Measurements from ENCODE around the gene PIM2. TPM values are rescaled to one million over a fixed set of nuclear protein-coding genes. Genes with fewer than 3 reads are reported as not detected.

PIM2 gene
- total and polyA plus RNA-seq, 2 of the 13 experiments (the other 11 are each of a cell fraction or from before 2014, with no cell fraction given) = 14.4 to 15.8 TPM

DNA sequence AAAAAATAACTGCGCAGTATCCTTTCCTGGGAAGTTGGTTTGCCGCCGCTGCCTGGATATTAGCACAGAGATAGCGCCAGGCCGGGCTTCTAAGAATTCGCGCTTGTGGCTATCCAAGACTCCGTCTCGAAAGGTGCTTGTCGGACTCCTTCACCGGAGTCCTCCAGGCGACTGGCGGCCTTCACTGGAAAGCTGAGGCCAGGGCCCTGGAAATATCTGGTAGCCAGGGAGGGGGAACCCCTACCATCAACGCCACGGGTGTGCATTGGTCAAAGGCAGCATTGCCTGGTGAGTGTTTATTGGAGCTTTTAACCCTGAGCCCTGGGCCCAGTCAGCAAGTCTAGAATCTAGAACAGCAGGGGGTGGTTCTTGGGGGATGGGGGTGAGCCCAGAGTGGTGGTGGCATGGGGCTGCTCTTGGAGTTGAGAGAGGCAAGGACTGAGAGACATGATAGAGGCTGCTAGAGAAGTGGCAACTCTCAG lies 577 bp upstream of the PIM2 start:
- ATAC-seq = peak; percentile 47
- in situ Hi-C loops (cut with HindIII; ENCODE audit: extremely low pct_ligation_motif_present, low pct_unique_long_range_greater_than_20kb) = no loop called here

GRCh38 chrX:48918301-48918642 lies 552 bp downstream of the PIM2 start:
- BruUV-seq (replicated peaks) = no TSS peak
- Histone ChIP-seq H3K9ac (ENCODE audit: insufficient read depth, low read depth, low read length) (peak overlapping the region; percentile 76), H3K27me3 (ENCODE audit: control insufficient read depth in 1 of 2, insufficient read depth in 2 of 2, low read length in 2 of 2) (no peaks in the 10 kb centered on the region), H3K27ac (ENCODE audit: extremely low read length, insufficient read depth, low read length) (peak overlapping the region; percentile 68), H3K4me2 (ENCODE audit: low read depth, low read length) (peak overlapping the region; percentile 83), H3K4me3 (replicated peaks in 1 of 3; ENCODE audit: insufficient read depth in 1 of 3, low read depth in 2 of 3, low read length in 3 of 3) (peak overlapping the region; percentile 60 to 85 (median 75); a peak in 5 of 6 replicates), H3K79me2 (ENCODE audit: insufficient read depth, low read length) (peaks cover 13% of the 10 kb centered on the region), H3K4me1 (ENCODE audit: insufficient read depth, low read length) (peaks cover 31% of the 10 kb centered on the region), H4K20me1 (ENCODE audit: insufficient read depth, low read length) (no peaks in the 10 kb centered on the region), H3K9me3 (ENCODE audit: low read length) (no peaks in the 10 kb centered on the region), H3K36me3 (replicated peaks in 1 of 2; ENCODE audit: control insufficient read depth in 1 of 2, insufficient read depth in 2 of 2, low read length in 2 of 2) (peaks cover 0 to 17% of the 10 kb centered on the region in 2 experiments; a peak in 2 of 5 replicates), H2AFZ (ENCODE audit: low read length) (no peak overlapping the region)
- CTCF ChIA-PET (ENCODE audit: low intra/inter-chr PET ratio, low total read pairs) = no interaction called here
- intact Hi-C loops (cut with micrococcal nuclease; ENCODE audit: unreplicated experiment) (loop anchor here (5.0 to 10.0 kb wide), 2 partner anchors 153 to 271 kb away; partner anchors contain the start of gene GLOD5), in situ Hi-C loops (cut with HindIII; ENCODE audit: extremely low pct_ligation_motif_present, low pct_unique_long_range_greater_than_20kb) (no loop called here)
- FAIRE-seq (no peak), DNase-seq (ENCODE audit: low spot score) (no peak), ATAC-seq (peak; percentile 13)
- TF ChIP-seq HOXA9 (CRISPR knock-in tag; IDR thresholded peaks at IDR 0.05; ENCODE audit: borderline replicate concordance) = 0 out of 2 replicates have a peak, but pooled peaks have one; percentile 23
- TF ChIP-seq ZNF12 (CRISPR knock-in tag; IDR thresholded peaks at IDR 0.05) = no peak
- TF ChIP-seq ZNF841 (CRISPR knock-in tag; IDR thresholded peaks at IDR 0.05; ENCODE audit: borderline replicate concordance) = 0 out of 2 replicates have a peak, but pooled peaks have one; percentile 27
- TF ChIP-seq KDM5A (IDR thresholded peaks at IDR 0.05; ENCODE audit: borderline replicate concordance, low read length) = no peak
- TF ChIP-seq HMGXB4 (CRISPR knock-in tag; IDR thresholded peaks at IDR 0.05; ENCODE audit: borderline replicate concordance in 1 of 2, low read depth in 1 of 2) = 0 out of 4 replicates have a peak, but pooled peaks of 1 of the 2 experiments have one; percentile 14
- TF ChIP-seq ARID3A (IDR thresholded peaks at IDR 0.05; ENCODE audit: low read depth, low read length) = no peak
- POLR2A ChIA-PET = no interaction called here
- no CpG with 5 or more reads among the region's 23 CpGs for WGBS (ENCODE audit: low lambda C conversion rate)

More for the DNA sequence above, 577 bp upstream of the PIM2 start:
- H3K27me3 ChIP-seq (ENCODE audit: control insufficient read depth in 1 of 2, insufficient read depth in 2 of 2, low read length in 2 of 2) = no peaks in the 10 kb centered on the region
- H3K4me1 ChIP-seq (ENCODE audit: insufficient read depth, low read length) = peaks cover 31% of the 10 kb centered on the region
- no peaks in the 10 kb centered on the region for H3K9me3 ChIP-seq (ENCODE audit: low read length)
- FAIRE-seq (no peak), DNase-seq (ENCODE audit: low spot score) (no peak)
- peak overlapping the region; percentile 46 to 75 (median 53); a peak in 5 of 6 replicates for H3K4me3 ChIP-seq (replicated peaks in 1 of 3; ENCODE audit: insufficient read depth in 1 of 3, low read depth in 2 of 3, low read length in 3 of 3)
- H4K20me1 ChIP-seq (ENCODE audit: insufficient read depth, low read length) = no peaks in the 10 kb centered on the region
- peak overlapping the region; percentile 59 for H3K27ac ChIP-seq (ENCODE audit: extremely low read length, insufficient read depth, low read length)
- H3K4me2 ChIP-seq (ENCODE audit: low read depth, low read length) = peak overlapping the region; percentile 65
- intact Hi-C loops (cut with micrococcal nuclease; ENCODE audit: unreplicated experiment) = loop anchor here (5.0 to 10.0 kb wide), 2 partner anchors 155 to 272 kb away; partner anchors contain the start of gene GLOD5
- TF ChIP-seq TBX3 (IDR thresholded peaks at IDR 0.05; ENCODE audit: borderline replicate concordance) (no peak), ZNF224 (CRISPR knock-in tag; IDR thresholded peaks at IDR 0.05) (no peak), ASH2L (IDR thresholded peaks at IDR 0.05; ENCODE audit: insufficient read length, low read depth, low read length) (peak; percentile 8)
- H3K79me2 ChIP-seq (ENCODE audit: insufficient read depth, low read length) = peaks cover 13% of the 10 kb centered on the region
- H3K9ac ChIP-seq (ENCODE audit: insufficient read depth, low read depth, low read length) = peak overlapping the region; percentile 43; the same call in 1 of the 2 replicates
- ChIA-PET CTCF (ENCODE audit: low intra/inter-chr PET ratio, low total read pairs) (no interaction called here), POLR2A (interaction anchor here (0.6 to 1.5 kb wide), 3 partner anchors 22 to 28 kb away, joined by 3 to 7 read pairs (median 3); partner anchors contain the start of genes PQBP1 and TIMM17B)
- H2AFZ ChIP-seq (ENCODE audit: low read length) = no peak overlapping the region
- peaks cover 3 to 20% of the 10 kb centered on the region in 2 experiments; a peak in 3 of 5 replicates for H3K36me3 ChIP-seq (replicated peaks in 1 of 2; ENCODE audit: control insufficient read depth in 1 of 2, insufficient read depth in 2 of 2, low read length in 2 of 2)
- BruUV-seq (replicated peaks) = no TSS peak
- no CpG with 5 or more reads among the region's 15 CpGs for WGBS (ENCODE audit: low lambda C conversion rate)

Data from HepG2 (cell line).